IPS DF 6.9 (cell line): ENCODE results near the gene CELSR3.

Experiments used
- DNase-seq: peaks from one replicate; pipeline ENCODE4 v3.0.0-alpha.2; 2013; ENCODE audit warnings: low read depth, low spot score
- H3K27ac ChIP-seq: one replicate; pipeline ENCODE4 v1.5.1; 2013; ENCODE audit warnings: low read length, control low read depth
- H3K27me3 ChIP-seq: 2 replicates; pipeline ENCODE4 v1.6.1; 2013; ENCODE audit warnings: mild to moderate bottlenecking, low read length; ENCODE audit not compliant: control insufficient read depth, insufficient read depth
- H3K36me3 ChIP-seq: 2 replicates; pipeline ENCODE4 v1.6.1; 2013; ENCODE audit warnings: low read length; ENCODE audit not compliant: control insufficient read depth, insufficient read depth
- H3K4me1 ChIP-seq: 2 replicates; pipeline ENCODE4 v1.6.1; 2013; ENCODE audit warnings: low read length; ENCODE audit not compliant: control insufficient read depth, insufficient read depth
- H3K4me3 ChIP-seq: 2 replicates; pipeline ENCODE4 v1.5.1; 2013; ENCODE audit warnings: mild to moderate bottlenecking, low read length
- H3K9me3 ChIP-seq: 2 replicates; pipeline ENCODE4 v1.6.1; 2013; ENCODE audit warnings: low read length, inconsistent platforms; ENCODE audit not compliant: control insufficient read depth, insufficient read depth
- WGBS: extraction: QIAGEN DNeasy Blood & Tissue Kit; methylation state at CpG from one replicate; pipeline ENCODE4 v1.1.7; 2013; ENCODE audit warnings: mixed read lengths, missing lambda C conversion rate; ENCODE audit not compliant: insufficient read length, insufficient coverage; 5-methylcytosine and 5-hydroxymethylcytosine counted together

CELSR3 gene

DNA sequence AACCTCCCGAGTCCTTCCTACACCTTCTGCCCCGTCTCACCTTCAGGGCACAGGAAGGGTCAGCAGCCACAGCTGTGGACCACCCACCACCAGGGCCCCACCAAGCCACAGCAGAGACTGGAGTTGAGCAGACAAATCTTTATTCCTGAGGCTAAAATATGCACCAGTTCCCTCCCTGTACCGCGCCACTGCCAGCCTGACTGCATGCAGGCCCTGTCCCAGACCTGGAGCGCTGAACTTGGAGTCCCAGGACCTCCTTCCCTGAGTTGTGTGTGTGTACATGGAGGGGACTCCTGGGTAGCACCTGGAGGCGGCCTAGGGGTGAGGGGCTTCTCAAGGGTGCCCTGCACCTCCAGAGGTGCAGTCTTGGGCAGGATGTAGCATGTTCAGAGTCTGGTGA is 37.1 kb downstream of the CELSR3 start:
- Histone ChIP-seq H3K27me3 (no peaks in the 10 kb centered on the region), H3K9me3 (no peaks in the 10 kb centered on the region), H3K4me1 (peaks cover 3% of the 10 kb centered on the region), H3K36me3 (peaks cover 28% of the 10 kb centered on the region), H3K4me3 (no peak overlapping the region), H3K27ac (no peak overlapping the region)
- no peak for DNase-seq
- no CpG with 5 or more reads among the region's 6 CpGs for WGBS

DNA sequence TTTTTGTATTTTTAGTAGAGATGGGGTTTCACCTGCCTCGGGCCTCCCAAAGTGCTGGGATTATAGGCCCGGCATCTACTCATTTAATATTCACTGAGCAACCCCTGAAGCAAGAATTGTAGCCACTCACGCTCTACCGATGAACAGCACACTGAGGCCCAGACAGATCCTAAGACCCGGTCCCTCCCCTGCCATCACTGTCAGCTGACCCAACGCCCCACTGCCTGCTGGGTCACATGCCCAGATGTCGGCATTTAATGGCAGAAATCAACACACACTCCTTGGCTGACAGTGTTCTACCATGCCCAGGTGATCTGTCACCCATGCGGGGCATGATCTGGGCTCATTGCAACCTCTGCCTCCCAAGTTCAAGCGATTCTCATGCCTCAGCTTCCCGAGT is 37.9 kb downstream of the CELSR3 start:
- WGBS = no CpG with 5 or more reads among the region's 10 CpGs
- H3K27ac ChIP-seq = no peak overlapping the region
- no peak for DNase-seq
- peaks cover 3% of the 10 kb centered on the region for H3K4me1 ChIP-seq
- H3K36me3 ChIP-seq = peaks cover 26% of the 10 kb centered on the region
- H3K27me3 ChIP-seq = no peaks in the 10 kb centered on the region
- H3K4me3 ChIP-seq = no peak overlapping the region
- no peaks in the 10 kb centered on the region for H3K9me3 ChIP-seq

DNA sequence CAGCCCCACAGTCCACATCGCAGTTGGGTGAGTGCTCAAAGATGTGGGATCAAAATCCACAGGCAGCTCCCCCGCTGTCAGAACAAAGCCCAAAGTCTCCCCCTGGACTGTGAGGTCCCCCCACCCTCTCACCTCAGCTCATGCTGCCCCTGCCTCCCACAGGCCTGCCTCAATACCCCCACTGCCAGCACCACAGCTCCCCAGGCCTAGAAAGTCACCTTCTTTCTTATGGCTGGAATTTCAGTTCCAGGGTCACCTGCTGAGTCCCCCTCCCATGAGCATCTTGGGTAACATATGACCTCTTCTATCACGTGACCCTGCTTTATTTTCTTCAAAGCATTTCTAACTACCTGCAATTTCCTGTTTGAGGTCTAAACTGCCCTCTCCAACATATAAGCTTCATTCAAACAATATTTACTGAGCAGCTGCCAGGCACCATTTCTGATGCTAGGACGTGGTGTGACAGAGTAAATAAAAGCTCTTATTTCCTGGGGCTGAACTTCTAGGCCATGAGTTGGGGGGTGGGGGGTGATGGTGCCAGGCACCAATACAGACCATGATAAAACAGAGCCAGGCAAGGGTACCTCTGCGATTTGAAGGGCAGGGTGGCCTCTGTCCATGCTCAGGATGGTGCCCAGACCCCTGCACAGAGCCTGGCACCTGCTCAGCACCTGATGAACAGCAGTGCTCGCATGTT is 38.7 kb downstream of the CELSR3 start:
- no peaks in the 10 kb centered on the region for H3K9me3 ChIP-seq
- H3K4me3 ChIP-seq = no peak overlapping the region
- H3K27ac ChIP-seq = no peak overlapping the region
- peaks cover 25% of the 10 kb centered on the region for H3K36me3 ChIP-seq
- peaks cover 3% of the 10 kb centered on the region for H3K4me1 ChIP-seq
- DNase-seq = no peak
- no CpG with 5 or more reads among the region's 6 CpGs for WGBS
- no peaks in the 10 kb centered on the region for H3K27me3 ChIP-seq

DNA sequence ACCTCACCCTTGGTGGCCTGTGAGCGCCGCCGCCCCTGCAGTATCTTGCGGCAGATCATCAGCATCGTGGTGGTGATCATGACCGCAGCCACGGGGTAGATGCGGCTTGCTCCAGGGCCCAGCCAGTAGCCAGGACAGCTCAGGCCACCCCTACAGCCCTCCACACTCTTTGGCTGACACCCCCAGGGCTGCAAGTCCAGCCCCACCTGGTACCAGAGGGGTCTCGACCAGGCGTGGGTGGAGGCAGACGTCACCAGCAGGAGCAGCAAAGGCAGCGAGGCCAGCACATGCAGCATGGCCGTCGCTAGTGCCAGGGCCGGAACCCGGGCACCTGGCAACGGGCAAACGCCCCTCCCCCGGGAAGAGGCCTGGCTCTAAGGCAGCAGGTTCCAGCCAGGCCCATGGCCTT is 41.2 kb downstream of the CELSR3 start, which contains the start of gene TMEM89:
TSS of gene TMEM89 (minus strand) at position 309 of the 409 bp plus-strand sequence. CDS start at position 296, 13 bp downstream.
- no peak within 1 kb of the TSS for H3K4me3 ChIP-seq
- H3K36me3 ChIP-seq = peaks cover 10% of the 10 kb centered on the region; the same call in 1 of the 2 replicates
- H3K27ac ChIP-seq = no peak within 1 kb of the TSS
- peaks cover 3% of the 10 kb centered on the region; the same call in 1 of the 2 replicates for H3K9me3 ChIP-seq
- DNase-seq = no peak
- H3K4me1 ChIP-seq = peaks cover 3% of the 10 kb centered on the region
- no peaks in the 10 kb centered on the region for H3K27me3 ChIP-seq
- no CpG with 5 or more reads among the region's 19 CpGs for WGBS

DNA sequence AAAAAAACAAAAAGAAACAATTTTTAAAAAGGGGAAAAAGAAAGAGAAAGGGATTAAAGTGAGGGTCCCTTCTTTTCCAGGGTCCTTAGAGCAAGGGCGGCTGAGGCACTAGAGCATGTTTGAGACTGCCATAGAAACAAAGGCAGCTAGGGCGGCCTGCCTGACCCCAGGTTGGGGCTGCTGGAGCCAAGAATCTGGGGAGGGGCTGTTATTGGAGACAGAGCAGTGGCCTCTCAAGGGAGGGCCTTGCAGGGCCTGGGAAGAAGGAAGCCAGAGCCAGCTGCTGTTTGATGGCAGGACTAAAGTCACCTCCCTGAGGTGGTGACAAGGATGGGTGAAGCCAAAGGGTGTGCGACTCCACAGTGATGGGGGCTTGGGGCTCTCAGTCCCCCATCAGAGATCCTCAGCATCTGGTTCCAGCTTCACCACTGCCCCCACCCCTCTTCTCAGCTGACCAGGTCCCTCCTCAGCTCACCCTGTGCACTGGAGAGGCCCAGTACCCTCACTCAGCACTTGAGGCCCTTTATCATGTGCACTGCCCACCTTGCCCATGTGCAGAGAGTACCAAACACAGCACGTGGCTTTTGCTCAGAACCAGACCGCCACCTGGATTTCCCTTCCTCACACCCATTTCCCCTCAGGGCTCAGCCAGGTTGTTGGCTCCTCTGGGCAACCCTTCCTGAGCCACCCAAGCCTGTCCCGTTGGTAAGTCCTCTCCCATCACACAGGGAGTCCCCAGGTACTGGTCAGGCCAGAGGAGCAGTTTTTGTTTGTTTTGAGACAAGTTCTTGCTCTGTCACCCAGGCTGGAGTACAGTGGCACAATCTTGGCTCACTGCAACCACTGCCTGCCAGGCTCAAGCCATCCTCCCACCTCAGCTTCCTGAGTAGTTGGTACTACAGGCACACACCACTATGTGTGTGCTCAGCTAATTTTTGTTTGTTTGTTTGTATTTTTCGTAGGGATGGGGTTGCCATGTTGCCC is 42.9 kb downstream of the CELSR3 start:
- DNase-seq = no peak
- H3K36me3 ChIP-seq = no peaks in the 10 kb centered on the region
- no peak overlapping the region for H3K4me3 ChIP-seq
- no peaks in the 10 kb centered on the region for H3K27me3 ChIP-seq
- peaks cover 3% of the 10 kb centered on the region for H3K4me1 ChIP-seq
- no peak overlapping the region for H3K27ac ChIP-seq
- no CpG with 5 or more reads among the region's 7 CpGs for WGBS
- H3K9me3 ChIP-seq = peaks cover 3% of the 10 kb centered on the region; the same call in 1 of the 2 replicates

DNA sequence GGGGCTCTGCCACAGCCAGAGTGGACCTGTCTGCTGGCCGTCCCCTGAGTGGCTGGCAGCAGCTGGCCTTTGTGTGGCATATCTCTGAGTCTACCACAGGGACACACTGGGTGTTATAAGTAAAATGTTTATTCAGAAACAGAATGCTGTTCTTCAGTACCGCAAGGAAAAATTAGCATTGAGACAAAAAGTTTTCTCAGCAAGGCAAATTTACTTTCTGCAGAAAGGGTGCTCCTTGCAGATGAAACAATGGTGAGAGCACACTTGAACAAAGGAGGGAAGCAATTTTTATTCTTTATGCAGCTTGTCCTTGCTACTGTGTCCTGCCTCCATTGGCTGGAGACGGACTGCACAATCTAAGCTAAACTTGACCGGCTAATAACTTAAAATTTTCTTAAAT is 45.1 kb downstream of the CELSR3 start:
- WGBS = no CpG with 5 or more reads among the region's 4 CpGs
- Histone ChIP-seq H3K4me3 (no peak overlapping the region), H3K27ac (no peak overlapping the region), H3K27me3 (no peaks in the 10 kb centered on the region), H3K36me3 (no peaks in the 10 kb centered on the region), H3K9me3 (peaks cover 3% of the 10 kb centered on the region; the same call in 1 of the 2 replicates), H3K4me1 (no peaks in the 10 kb centered on the region)
- DNase-seq = no peak

DNA sequence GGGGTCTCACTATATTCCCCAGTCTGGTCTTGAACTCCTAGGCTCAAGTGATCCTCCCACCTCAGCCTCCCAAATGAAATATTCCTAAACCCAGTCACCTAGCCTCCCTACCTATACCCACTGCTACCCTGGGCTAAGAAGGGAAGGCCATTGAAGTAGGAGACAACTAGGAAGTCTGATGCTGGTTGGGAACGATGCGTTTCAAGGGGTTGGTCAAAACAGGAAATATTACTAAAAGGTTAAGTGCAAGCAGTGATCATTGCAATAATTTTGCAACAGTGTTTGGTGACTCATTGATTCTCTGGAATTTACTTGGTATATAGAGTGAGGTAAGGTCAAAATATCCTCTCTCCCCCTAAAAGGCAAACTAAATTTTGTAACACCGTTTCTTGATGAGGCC is 48.6 kb downstream of the CELSR3 start:
- WGBS = no CpG with 5 or more reads among the region's 3 CpGs
- Histone ChIP-seq H3K27ac (no peak overlapping the region), H3K4me3 (no peak overlapping the region)

DNA sequence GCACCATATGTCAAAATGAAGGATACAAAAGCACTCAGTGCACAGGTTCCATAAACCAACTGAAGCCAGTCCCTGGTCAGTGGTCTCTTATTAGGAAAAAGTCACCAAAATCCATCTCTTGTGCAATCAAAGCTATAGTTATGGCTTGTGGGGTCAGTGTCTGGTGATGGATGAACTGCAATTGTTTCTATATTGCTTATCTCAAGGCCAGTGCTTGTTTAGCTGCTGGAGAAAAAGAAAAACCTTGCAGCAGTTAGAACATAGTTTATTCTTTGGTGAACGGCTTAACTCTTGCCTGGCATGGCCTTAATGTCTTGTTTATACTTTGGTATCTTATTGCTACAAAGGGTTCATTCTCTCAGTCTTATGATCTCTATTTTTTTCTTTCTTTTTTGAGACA is 50.4 kb downstream of the CELSR3 start:
- no peak for DNase-seq

More for the DNA sequence above, 48.6 kb downstream of the CELSR3 start:
- no peaks in the 10 kb centered on the region for H3K27me3 ChIP-seq
- DNase-seq = no peak
- H3K4me1 ChIP-seq = no peaks in the 10 kb centered on the region
- H3K9me3 ChIP-seq = peaks cover 3% of the 10 kb centered on the region; the same call in 1 of the 2 replicates
- H3K36me3 ChIP-seq = no peaks in the 10 kb centered on the region

DNA sequence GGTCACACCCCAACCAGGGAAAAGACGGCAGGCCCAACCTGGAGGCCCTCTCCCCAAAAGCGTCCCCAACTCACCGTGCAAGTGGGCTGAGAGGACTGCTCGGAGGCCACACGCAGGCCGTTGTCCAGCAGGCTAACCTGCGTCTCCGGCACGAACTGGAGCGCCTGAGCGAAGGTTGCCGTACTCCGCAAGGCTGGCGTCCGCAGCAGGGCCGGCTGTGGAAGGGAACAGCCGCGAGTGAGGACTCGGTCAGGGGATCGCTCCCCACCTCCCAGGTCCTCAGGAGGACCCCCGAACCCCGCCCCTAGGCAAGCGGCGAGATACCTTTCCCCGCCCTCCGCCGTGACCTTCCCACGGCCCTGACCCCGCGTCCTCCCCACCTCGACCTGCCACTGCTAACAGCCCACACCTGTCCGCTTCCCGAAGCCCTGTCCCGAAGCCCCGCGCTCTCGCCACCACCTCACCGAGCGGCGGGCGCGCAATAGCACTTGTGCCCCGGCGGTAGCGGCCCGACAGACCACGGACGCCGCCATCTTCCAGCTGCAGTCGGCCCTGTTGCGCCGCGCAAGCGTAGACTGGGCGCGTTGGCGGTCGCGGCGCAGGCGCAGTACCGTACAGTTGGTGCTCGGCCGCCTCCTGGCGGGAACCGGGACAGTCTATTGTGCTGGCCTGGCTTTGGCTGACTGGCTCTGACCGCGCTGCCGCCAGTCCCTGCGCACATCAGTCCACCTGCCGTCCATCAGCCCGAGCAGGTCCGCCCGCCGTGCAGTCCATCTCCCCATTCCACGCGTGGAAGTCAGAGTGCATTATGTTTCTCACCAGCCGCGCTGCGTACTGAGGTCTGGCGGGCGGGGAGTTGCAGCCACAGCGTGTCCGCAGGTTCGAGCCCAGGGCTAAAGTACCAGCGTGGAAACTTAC is 53.3 kb downstream of the CELSR3 start, which contains the start of gene UQCRC1:
TSS of gene UQCRC1 (minus strand) at position 559 of the 918 bp plus-strand sequence. CDS start at position 533, 26 bp downstream.
- no CpG with 5 or more reads among the region's 86 CpGs for WGBS
- H3K27me3 ChIP-seq = no peaks in the 10 kb centered on the region

More for the DNA sequence above, 50.4 kb downstream of the CELSR3 start:
- no peaks in the 10 kb centered on the region for H3K4me1 ChIP-seq
- no peaks in the 10 kb centered on the region for H3K36me3 ChIP-seq
- no CpG with 5 or more reads among the region's 1 CpG for WGBS
- no peak overlapping the region for H3K4me3 ChIP-seq
- H3K27me3 ChIP-seq = no peaks in the 10 kb centered on the region
- H3K27ac ChIP-seq = no peak overlapping the region
- peaks cover 2% of the 10 kb centered on the region; the same call in 1 of the 2 replicates for H3K9me3 ChIP-seq

More for the DNA sequence above, 53.3 kb downstream of the CELSR3 start, which contains the start of gene UQCRC1:
- Histone ChIP-seq H3K27ac (no peak within 1 kb of the TSS), H3K36me3 (peaks cover 14% of the 10 kb centered on the region), H3K4me1 (no peaks in the 10 kb centered on the region), H3K4me3 (peak within 1 kb of the TSS; percentile 88), H3K9me3 (no peaks in the 10 kb centered on the region)
- DNase-seq = peak; percentile 93
